HG03060 (cell line): Measurements from ENCODE around the gene ORC5.
"Not testable (repeated sequence)": the region's sequence is repeated elsewhere in the genome, so short reads cannot be mapped to it uniquely, and the experiment has no call there.

Source experiments
- ATAC-seq: cut with Tn5 transposase; IDR thresholded peaks from one replicate; pipeline ENCODE4 v1.9.1; 2021; ENCODE audit warnings: low read depth, moderate number of reproducible peaks; ENCODE audit not compliant: unreplicated experiment

ORC5 gene

DNA sequence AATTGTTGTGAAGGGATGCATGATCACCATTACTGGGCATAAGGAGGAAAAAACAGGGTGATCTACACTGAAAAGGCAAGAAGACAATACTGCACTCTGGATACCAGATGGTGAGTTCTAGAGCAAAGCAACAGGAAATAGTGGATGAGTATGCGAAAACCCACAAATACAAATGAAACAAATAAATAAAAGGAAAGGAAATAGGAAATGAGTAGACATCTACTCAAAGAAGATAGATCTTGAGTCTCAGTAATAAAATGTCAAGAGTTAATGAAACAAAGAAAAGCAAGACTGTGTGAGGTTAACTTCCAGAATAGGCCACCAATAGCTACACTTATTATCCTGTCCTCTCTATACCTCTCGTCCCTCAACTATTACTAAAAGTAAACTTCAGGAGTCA is 11.7 kb downstream of the ORC5 start:
- ATAC-seq: no peak

DNA sequence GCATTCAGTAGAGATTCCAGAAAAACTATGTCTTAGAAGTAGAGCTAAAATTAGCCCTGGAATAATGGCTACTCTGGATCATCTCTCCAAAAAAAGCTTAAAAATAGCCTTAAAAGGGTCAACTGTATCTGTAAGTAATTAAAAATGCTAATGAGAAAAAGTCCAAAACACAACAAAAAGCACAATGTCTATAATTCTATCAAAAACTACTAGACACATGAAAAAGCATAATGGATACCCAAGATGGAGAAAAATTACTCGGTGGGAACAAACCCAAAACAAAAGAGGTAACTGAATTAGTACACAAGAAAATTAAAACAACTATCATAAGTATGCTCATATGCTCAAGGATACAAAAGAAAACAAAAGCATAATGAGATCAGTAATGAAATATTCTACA is 15.4 kb downstream of the ORC5 start:
- no peak for ATAC-seq

DNA sequence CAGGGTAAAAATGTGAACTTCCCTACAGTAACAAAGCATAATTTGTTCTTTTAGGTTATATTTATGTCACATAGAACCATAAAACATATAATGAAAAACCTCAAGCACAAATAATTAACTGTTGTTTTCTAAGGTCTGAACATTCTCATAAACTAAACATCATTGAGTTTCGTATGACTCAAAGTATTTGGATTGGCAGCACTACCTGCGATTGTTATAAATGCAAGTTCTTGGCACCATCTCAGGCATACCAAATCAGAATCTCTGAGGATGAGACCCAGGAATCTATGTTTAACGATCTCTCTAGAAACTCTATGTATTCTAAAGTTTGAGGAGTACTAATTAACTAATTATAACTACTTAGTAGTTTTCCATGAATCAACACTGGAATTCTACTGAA is 22.5 kb downstream of the ORC5 start:
- ATAC-seq: no peak

DNA sequence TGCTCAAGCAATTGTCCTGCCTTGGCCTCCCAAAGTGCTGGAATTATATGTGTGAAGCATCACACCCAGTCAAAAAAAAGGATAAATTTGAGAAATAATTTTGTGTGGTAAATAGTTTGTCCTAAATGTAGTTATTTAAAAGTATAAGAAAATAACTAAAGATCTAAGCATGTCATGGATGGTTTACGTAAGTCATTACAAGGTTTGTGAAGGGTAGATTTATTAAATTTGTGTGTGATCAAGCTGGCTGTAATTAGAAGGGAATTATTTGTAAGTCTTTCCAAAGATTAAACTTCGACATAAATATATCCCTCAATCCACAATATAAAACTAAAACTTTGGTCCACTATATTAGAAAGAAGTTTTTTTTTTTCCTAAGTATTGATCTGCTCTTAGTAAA is 28.6 kb downstream of the ORC5 start:
- ATAC-seq: no peak

DNA sequence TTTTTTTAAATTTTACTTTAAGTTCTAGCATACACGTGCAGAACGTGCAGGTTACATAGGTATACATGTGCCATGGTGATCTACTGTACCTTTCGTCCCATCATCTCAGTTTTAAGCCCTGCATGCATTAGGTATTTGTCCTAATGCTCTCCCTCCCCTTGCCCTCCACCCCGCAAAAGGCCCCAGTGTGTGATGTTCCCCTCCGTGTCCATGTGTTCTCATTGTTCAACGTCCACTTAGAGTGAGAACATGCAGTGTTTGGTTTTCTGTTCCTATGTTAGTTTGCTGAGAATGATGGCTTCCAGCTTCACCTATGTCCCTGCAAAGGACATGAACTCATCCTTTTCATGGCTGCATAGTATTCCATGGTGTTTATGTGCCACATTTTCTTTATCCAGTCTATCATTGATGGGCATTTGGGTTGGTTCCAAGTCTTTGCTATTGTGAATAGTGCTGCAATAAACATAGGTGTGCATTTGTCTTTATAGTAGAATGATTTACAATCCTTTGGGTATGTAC is 30.2 kb downstream of the ORC5 start:
- not testable (repeated sequence) for ATAC-seq

DNA sequence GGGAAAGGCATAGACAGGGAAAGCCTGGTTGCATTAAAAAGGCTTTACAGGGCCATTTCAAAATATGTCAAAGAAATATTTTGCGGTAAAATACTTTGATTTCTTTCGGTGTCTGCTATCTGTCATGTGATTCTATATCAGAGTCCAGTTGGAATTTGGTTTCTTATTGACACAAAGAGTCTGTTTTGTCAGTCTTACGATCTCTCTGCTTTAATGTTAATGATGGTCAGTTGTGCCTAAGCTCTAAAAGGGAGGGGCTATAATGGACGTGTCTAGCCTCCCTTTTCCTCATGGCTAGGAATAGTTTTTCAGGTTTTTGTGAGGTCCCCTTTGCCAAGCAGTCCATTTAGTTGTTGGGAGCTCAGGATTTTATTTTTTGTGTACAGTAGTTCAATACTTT is 31.5 kb downstream of the ORC5 start:
- no peak for ATAC-seq

DNA sequence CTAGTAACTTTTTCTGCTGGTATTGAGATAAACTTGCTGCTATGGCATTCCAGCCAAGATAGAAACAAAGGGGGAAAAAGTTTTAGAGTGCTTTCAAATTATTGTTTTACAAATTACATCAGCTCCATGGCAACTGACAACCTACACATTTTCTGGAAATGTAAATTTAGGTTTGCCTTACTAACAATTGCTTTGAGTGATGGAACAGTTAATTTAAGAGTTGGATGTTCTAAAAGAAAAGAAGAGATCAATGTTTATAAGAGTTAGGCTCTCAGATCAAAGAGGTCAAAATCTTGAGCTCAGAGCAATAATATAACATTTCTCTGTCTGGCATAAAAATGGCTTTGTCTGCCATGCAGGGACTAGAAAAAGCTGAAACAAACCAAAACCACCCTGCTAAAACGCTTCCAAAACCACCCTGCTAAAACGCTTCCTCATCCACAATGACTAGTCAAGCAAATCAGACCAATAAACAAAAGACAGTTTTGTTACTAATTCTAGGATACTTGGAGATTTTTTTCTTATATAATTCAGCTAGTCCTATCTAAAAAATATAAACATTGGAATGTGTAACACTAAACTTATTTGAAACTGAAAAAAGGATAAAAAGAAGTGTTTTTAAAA is 32.3 kb downstream of the ORC5 start:
- ATAC-seq: no peak

DNA sequence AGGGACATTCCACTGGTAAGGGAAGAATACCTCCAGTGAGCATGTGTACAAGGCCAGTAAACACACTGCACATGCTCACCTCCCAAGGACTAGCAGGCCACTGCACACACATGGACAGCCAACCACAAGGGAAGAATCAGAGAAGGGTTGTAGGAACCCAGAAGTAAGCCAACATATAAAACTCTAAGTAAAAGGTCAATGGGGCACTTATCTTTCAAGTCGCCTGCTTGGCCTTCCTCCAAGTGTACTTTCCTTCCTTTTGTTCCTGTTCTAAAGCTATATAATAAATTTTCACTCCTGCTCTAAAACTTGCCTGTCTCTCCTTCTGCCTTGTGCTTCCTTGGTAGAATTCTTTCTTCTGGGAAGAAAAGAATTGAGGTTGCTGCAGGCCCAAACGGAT is 33.0 kb downstream of the ORC5 start:
- no peak for ATAC-seq

DNA sequence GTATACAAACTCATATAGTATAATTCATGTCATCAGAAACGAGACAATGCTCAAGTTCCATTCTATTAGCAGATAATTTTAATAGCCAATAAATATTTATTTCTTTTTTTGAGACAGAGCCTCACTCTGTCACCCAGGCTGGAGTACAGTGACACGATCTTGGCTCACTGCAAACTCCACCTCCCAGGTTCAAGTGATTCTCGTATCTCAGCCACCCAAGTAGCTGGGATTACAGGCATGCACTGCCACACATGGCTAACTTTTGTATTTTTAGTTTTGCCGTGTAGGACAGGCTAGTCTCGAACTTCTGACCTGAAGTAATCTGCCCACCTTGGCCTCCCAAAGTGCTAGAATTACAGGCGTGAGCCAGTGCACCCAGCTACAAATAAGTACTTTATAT is 45.7 kb downstream of the ORC5 start:
- no peak for ATAC-seq

DNA sequence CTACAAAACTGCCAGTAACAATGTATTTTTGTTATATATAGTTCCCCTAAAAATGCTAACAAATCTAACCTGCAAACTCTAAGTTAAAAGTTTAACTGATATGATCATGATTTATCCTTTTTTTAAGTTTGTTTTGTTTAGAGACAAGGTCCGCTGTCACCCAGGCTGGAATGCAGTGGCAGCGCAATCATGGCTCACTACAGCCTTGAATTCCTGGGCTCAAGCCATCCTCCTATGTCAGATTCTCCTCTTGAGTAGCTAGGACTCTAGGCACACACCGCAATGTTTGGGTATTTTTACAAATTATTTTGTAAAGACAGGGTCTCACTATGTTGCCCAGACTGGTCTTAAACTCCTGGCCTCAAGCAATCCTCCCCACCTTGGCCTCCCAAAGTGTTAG is 46.6 kb downstream of the ORC5 start:
- ATAC-seq: no peak

DNA sequence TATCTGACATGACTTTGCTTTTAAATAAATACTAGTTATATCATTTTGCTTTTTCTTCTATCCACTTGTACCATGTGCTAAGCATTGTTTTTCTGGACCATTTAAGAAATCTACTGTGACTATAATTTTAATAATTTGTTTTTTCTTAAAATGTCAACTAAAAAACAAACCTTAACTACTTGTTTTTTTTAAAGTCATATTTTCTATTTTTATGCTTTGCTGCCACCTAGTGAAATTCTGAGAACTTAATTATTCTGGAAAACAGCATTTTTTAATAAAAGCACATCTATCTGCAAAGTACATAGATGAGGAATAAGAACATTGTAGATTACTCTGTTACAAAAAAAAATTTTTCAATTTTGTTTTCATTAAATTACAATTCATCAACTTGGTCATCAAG is 47.4 kb downstream of the ORC5 start:
- no peak for ATAC-seq

DNA sequence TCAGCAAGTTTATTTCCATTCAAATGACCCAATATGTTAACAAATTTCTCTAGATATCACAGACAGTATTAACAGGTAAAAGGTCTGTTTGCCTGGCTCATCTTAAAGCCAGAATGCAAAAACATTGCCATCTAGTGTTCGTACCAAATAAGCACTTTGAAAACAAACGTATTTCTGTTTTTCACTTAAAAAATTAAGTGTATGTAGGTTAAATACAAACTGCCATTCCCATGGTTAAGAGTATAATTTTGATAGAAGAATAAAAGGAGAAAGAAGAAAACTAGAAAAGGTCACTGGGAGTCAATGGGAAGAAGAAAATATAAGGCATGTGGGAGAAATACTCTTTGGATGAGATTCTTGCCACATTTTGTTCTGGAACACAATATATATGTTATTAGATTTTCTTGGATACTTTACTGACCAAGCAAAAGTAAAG is 51.0 kb downstream of the ORC5 start:
- ATAC-seq: no peak

DNA sequence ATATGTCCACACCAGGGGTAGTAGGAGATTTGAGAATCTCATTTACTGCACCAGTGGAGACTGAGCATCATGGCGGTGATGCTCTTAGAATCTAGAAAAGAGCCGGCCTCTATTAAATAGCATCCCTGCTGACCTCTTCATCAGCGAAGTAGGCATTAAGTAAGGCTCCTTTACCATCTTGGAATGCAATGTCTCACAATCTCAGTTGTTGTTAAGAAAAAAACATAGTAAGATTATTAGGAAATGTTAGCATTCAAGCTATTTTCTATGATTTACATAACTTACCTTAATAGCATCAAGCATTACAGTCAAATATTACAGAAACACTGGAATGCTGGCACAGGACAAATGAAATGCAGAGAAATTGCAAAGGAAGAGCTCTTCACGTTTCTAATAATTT is 54.5 kb downstream of the ORC5 start:
- ATAC-seq: no peak

DNA sequence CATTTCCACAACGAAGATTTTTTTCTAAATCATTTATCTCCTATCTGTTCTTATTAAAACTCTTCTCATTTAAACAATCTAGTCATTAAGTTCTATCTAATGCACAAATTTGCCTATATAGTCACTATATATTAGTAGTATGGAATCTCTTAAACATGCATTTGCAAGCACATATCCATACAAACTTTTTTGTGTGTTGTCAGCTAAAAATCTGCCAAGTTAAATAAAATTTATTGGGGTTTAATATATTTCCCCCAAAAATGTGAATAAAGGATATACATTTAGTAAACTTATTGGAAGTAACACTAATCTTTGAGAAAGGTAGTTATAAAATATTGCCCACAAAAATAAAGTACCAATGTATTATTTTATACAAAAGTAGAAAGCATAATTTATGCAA is 55.3 kb downstream of the ORC5 start:
- no peak for ATAC-seq

DNA sequence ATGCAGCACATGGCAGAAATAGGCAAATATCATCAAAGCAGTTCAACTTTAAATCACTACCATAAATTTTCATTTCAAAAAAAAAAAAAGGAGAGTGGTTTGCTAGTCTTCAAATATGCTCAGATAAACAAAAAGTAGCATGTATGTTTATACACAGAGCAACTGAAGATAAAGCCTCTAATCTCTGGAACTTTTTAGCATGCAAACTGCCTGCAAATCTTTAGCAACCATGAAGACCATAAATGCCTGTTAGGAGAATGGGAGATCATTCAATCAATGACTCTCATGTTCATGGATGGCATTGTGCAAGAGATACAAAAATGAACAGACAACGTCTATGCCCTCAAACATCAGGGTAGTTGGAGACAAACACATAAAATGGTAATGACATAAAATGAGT is 57.3 kb downstream of the ORC5 start:
- no peak for ATAC-seq

DNA sequence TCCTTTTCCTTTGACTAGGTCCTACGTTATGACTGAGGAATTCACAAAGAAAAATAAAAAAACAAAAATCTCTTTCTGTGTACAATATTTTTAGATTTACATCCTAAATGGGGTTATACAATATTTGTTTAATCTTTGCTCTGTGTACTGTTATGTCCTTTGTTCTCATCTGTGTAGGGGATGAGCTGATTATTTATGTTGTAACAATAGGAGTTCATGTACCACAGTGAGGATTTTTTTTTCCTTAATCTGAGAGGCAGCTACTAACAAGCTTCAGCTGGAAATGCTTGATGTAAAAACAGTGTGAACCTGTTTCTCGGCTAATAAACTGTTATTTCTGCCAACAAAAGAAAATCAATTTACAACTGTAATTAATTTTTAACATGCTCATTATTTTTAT is 58.0 kb downstream of the ORC5 start:
- ATAC-seq: no peak

DNA sequence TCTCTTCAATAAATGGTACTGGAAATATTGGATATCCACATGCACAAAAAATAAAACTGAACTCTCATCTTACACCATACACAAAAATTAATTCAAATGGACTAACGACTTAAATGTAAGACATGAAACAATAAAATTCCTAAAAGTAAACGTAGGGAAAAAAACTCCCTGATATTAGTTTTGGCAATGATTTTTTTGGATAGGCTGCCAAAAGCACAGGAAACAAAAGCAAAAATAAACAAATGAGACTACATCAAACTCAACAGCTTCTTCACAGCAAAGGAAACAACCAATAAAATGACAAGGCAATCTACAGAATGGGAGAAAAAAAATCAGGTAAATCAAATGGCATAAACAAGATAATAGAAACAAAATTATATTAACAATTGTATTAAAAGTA is 65.7 kb downstream of the ORC5 start:
- no peak for ATAC-seq

DNA sequence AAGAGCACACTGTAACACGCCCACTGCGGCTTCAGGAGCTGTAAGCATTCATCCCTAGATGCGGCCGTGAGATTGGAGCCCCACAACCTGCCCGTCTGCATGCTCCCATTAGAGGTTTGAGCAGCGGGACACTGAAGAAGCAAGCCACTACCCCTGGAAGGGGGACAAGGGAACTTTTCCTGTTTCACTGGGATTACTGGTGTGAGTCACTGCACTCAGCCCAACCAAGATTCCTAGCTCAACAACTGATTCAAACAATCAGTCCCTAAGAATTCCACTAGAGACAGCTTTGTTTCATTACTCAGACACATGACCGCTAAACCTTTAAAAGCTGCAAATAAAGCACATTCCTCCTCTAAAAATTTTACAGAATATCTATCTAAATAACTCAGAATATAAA is 69.8 kb downstream of the ORC5 start:
- ATAC-seq: no peak

DNA sequence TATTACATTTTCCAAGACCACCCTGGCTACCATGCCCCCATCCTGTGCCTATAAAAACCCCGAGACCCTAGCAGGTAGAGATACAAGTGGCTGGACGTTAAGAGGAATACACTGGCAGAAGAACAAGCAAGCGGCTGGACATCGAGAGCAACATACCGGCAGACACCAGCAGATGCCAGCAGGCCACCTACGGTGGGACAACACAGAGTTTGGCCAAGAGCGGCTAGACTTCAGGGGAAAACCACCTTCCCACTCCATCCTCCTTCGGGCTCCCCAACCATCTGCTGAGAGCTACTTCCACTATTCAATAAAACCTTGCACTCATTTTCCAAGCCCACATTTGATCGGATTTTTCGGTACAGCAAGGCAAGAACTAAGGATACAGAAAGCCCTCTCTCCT is 70.3 kb downstream of the ORC5 start:
- no peak for ATAC-seq

DNA sequence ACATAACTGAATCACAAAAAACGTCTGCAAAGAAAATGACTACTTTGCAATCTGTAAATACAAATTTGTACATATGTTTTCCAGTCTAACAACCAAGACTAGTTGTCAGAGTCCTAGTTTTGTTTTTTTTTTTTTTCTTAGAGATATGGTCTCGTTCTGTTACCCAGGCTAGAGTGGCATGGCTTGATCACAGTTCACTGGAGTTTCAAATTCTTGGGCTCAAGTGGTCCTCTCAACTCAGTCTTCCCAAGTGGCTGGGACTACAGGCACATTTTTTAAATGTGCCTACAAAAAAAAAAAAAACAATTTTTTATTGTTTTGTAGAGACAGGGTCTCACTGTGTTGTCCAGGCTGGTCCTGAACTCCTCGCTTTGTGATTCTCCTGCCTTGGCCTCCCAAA is 70.8 kb downstream of the ORC5 start:
- ATAC-seq: no peak

DNA sequence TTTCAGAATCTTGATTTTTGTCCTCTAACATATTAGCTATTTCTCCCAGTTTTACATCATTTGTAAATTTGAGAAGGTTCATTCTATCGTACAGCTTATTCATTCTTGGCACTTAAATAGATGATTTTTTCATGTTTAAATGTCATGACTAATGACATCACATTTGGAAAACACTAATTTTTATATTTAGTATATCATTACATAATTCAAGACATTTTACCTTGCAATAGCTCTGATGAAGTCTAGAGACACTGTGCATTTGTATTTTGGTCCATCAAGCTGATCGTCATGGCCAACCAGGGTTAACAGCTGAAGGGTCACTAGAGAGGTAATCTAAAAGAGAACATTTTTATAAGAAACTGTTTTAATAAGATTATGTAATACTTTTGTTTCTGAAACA is 71.3 kb downstream of the ORC5 start:
- ATAC-seq: no peak

DNA sequence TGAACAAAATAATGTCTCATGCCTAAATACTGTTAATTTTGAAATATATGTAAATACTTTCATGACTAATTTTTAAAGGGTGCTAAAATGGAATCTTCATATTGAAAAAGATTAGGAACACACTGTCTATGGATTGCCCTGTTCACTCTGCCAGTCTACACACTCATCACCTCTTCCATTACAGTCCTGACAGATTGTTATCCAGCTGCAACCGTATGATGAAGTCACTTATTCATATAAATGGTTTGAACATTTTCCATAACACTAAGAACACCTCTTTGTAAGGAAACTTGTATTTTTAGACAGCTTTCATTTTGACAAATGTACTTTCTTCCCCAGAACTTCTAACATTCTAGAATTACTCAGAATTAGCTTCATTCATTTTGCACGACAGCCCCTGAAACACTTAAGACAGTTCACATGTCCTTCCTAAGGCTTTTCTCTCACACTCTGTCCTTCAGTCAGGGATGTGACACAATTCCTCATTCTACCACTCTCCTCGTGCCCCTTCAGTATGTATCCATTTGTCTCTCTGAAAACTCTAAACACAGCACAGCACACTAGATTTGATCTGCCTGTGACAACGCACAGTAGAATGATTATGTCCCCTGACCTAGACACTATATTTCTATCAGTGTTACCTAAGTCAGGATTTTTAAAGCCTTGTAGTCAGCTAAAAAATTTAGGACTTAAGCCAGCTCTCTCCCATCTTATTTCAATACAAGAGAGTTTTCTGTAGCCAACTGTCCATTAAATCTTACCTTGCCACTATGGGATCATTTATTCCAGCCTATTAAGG is 71.9 kb downstream of the ORC5 start:
- no peak for ATAC-seq
